GM12878 (cell line): ENCODE results near the gene NPHS1. TPM values are rescaled to one million over a fixed set of nuclear protein-coding genes. Genes with fewer than 3 reads are reported as not detected.

Experiments
- ATAC-seq: fragments of 200-7000 bp; cut with Tn5 transposase; 3 replicates; pipeline ENCODE4 v1.9.1; 2020; ENCODE audit warnings: mild to moderate bottlenecking, moderate library complexity
- BruUV-seq: library from RNA; stranded (reverse); fragments of 400-500 nt; replicated peaks from 2 replicates; lab custom pipeline; 2021; lab: Mats Ljungman, UMichigan
- CTCF ChIA-PET: fragments of 300-600 bp; sonication (Branson Sonifier 250); formaldehyde crosslinking; extraction: SDS; loops from one replicate; lab custom pipeline; 2021; ENCODE audit warnings: inconsistent platforms; lab: Yijun Ruan, JAX
- POLR2A ChIA-PET: fragments of 350-600 bp; formaldehyde crosslinking; extraction: SDS; loops from one replicate; lab custom pipeline; 2021; ENCODE audit warnings: inconsistent platforms; lab: Charles Lee
- RAD21 ChIA-PET: fragments of 300-600 bp; sonication (Branson Sonifier 250); formaldehyde crosslinking; loops from one replicate; lab custom pipeline; 2023; ENCODE audit warnings: antibody characterized with exemption; ENCODE audit not compliant: unreplicated experiment; lab: Charles Lee
- SMC1A ChIA-PET: fragments of 300-600 bp; sonication (Branson Sonifier 250); formaldehyde crosslinking; loops from one replicate; lab custom pipeline; 2023; ENCODE audit not compliant: unreplicated experiment, uncharacterized antibody; lab: Charles Lee
- DNase-seq: peaks from one replicate; pipeline ENCODE4 v3.0.0-alpha.2; 2011; ENCODE audit warnings: low read depth, low spot score
- FAIRE-seq: peaks from 3 replicates; lab custom pipeline; 2011; peaks lifted over from hg19 to GRCh38; lab: Jason Lieb, UNC
- H2AFZ ChIP-seq: 2 replicates; pipeline ENCODE4 v1.6.0; 2011; ENCODE audit warnings: low read depth, low read length, control low read depth; ENCODE audit not compliant: control insufficient read depth
- H3K27ac ChIP-seq: 2 replicates; pipeline ENCODE4 v1.5.1; 2011; ENCODE audit warnings: control low read depth; ENCODE audit not compliant: control insufficient read depth, insufficient read depth
- H3K27me3 ChIP-seq, 2 experiments: replicated peaks in 1 of 2; 2 replicates each; pipeline versions ENCODE4 v1.6.0 to v1.6.1; 2011; ENCODE audit warnings: low read length in 1 of 2; ENCODE audit not compliant: control insufficient read depth in 2 of 2, insufficient read depth in 2 of 2
- H3K36me3 ChIP-seq, 2 experiments: 2 replicates each; pipeline ENCODE4 v1.5.1; 2011; ENCODE audit warnings: low read length in 1 of 2; ENCODE audit not compliant: control insufficient read depth in 2 of 2, insufficient read depth in 2 of 2
- H3K4me1 ChIP-seq: 2 replicates; pipeline ENCODE4 v1.6.1; 2011; ENCODE audit warnings: mild to moderate bottlenecking, low read length, moderate library complexity, mixed read lengths; ENCODE audit not compliant: control insufficient read depth, insufficient read depth
- H3K4me2 ChIP-seq: 2 replicates; pipeline ENCODE4 v1.6.0; 2011; ENCODE audit warnings: control low read depth; ENCODE audit not compliant: control insufficient read depth, insufficient read depth
- H3K4me3 ChIP-seq: fragments of 200-600 bp; sonication (generic); 2 replicates; pipeline ENCODE4 v1.5.1; 2016
- H3K79me2 ChIP-seq: 2 replicates; pipeline ENCODE4 v1.6.0; 2011; ENCODE audit warnings: low read length; ENCODE audit not compliant: control insufficient read depth, insufficient read depth
- H3K9ac ChIP-seq: 2 replicates; pipeline ENCODE4 v1.8.0; 2011; ENCODE audit warnings: low read length, control low read depth, mixed read lengths; ENCODE audit not compliant: control insufficient read depth, insufficient read depth
- H3K9me3 ChIP-seq: replicated peaks from 3 replicates; pipeline ENCODE4 v1.5.1; 2011; ENCODE audit warnings: mild to moderate bottlenecking, low read length; ENCODE audit not compliant: control insufficient read depth, insufficient read depth
- H4K20me1 ChIP-seq: 2 replicates; pipeline ENCODE4 v1.6.0; 2011; ENCODE audit not compliant: control insufficient read depth, insufficient read depth
- CEBPZ ChIP-seq: fragments of 150-350 bp; IDR thresholded peaks from 2 replicates; pipeline ENCODE4 v1.6.1; 2016; ENCODE audit warnings: low read depth, low read length
- HDAC6 ChIP-seq: fragments of 200-600 bp; sonication (generic); IDR thresholded peaks from one replicate; pipeline ENCODE4 v1.8.0; 2017; ENCODE audit warnings: antibody characterized with exemption; ENCODE audit not compliant: unreplicated experiment
- LARP7 ChIP-seq: fragments of 450-650 bp; IDR thresholded peaks from 2 replicates; pipeline ENCODE4 v1.6.1; 2017; ENCODE audit warnings: mild to moderate bottlenecking
- MLLT1 ChIP-seq: fragments of 450-650 bp; IDR thresholded peaks from 2 replicates; pipeline ENCODE4 v1.6.1; 2016; ENCODE audit warnings: mild to moderate bottlenecking
- ZBTB11 ChIP-seq: fragments of 450-650 bp; formaldehyde crosslinking; IDR thresholded peaks from 2 replicates; pipeline ENCODE4 v1.5.0; 2022; ENCODE audit warnings: mild to moderate bottlenecking, missing genetic modification characterization
- ZNF207 ChIP-seq: fragments of 450-650 bp; IDR thresholded peaks from 2 replicates; pipeline ENCODE4 v1.6.1; 2014; ENCODE audit warnings: antibody characterized with exemption, mild to moderate bottlenecking, borderline replicate concordance
- WGBS: methylation state at CpG from one replicate; pipeline ENCODE4 v1.1.6; 2016; ENCODE audit warnings: low lambda C conversion rate; ENCODE audit not compliant: insufficient replicate concordance, insufficient coverage; ENCODE audit errors: missing lambda C conversion rate; 5-methylcytosine and 5-hydroxymethylcytosine counted together
- in situ Hi-C: fragments of 300-500 bp; cut with MboI; formaldehyde crosslinking; loops from 9 replicates; pipeline ENCODE4 v1.14.3; 2018; ENCODE audit warnings: mixed read lengths
- intact Hi-C: fragments of 100-400 bp; cut with micrococcal nuclease; formaldehyde crosslinking; loops from one replicate; pipeline ENCODE4 v1.14.2; 2022; ENCODE audit not compliant: unreplicated experiment
- polyA plus RNA-seq, 11 experiments: library from polyadenylated mRNA; depleted of rRNA in 4 of 11; unstranded in 6 of 11; stranded (reverse) in 5 of 11; fragments of >200 nt; fragmentation: Nextera tagmentation in 4 of 11; fragmentation: Illumina TruSeq in 1 of 11; extraction: Ambion mirVana in 4 of 11; extraction: Trizol in 1 of 11; gene quantifications; 1 replicate in 1 of 11; 2 replicates in 10 of 11; pipeline versions ENCODE4 v1.2.1 to v1.2.3, GENCODE V29; 2011 to 2016; ENCODE audit warnings: inconsistent platforms in 2 of 11, missing spikeins in 2 of 11, low read depth in 1 of 11
- total RNA-seq, 4 experiments: library from RNA; depleted of rRNA in 3 of 4; stranded (reverse); fragments of >200 nt in 3 of 4; fragmentation: Illumina TruSeq in 1 of 4; extraction: Trizol in 1 of 4; gene quantifications; 2 replicates each; pipeline versions ENCODE4 v1.2.1 to v1.2.3, GENCODE V29; 2013 to 2021

Gene NPHS1
- total and polyA plus RNA-seq, 10 of the 15 experiments (the other 5 are each of a cell fraction or from before 2014, with no cell fraction given), result not detected

GRCh38 chr19:35812220-35813042, 39.9 kb downstream of the NPHS1 start, which contains the start of gene PRODH2 (continued):
- no peak for TF ChIP-seq CEBPZ
- no peak for TF ChIP-seq ZNF207
- TF ChIP-seq LARP7, result no peak
- TF ChIP-seq HDAC6, result no peak

- Histone ChIP-seq H3K4me2 (no peak overlapping the region), H3K79me2 (no peaks in the 10 kb centered on the region), H4K20me1 (no peaks in the 10 kb centered on the region), H2AFZ (no peak overlapping the region), H3K4me3 (no peak overlapping the region), H3K27me3 (no peaks in the 10 kb centered on the region), H3K27ac (no peak overlapping the region), H3K4me1 (no peaks in the 10 kb centered on the region), H3K9ac (no peak overlapping the region)
- ATAC-seq (no peak), DNase-seq (no peak), FAIRE-seq (no peak)
- ChIA-PET POLR2A (interaction anchor here (0.8 kb wide), 1 partner anchor 9 kb away, joined by 3 read pairs; no protein-coding TSS in a partner anchor), RAD21 (no interaction called here), CTCF (interaction anchor here (1.8 kb wide), 1 partner anchor 119 kb away, joined by 7 read pairs; no protein-coding TSS in a partner anchor)
- BruUV-seq, result no TSS peak
- intact Hi-C loops, result no loop called here
- in situ Hi-C loops, result no loop called here
- TF ChIP-seq ZBTB11, result no peak
- TF ChIP-seq MLLT1, result no peak
- TF ChIP-seq, all 136 proteins: peak for 0
- 67% methylated on average over 18 of the region's 18 CpGs for WGBS
- no peaks in the 10 kb centered on the region for H3K9me3 ChIP-seq
- no peaks in the 10 kb centered on the region for H3K36me3 ChIP-seq
- SMC1A ChIA-PET, result no interaction called here
Observed at GRCh38 chr19:35811317-35812219, 40.7 kb downstream of the NPHS1 start.
